ENCODE measurements around the gene IGF2.

IGF2 gene

GRCh38 chr11:2116680-2117079, 22.5 kb downstream of the IGF2 start:
- Histone ChIP-seq H3K27ac (no peak overlapping the region), H3K9me3 (peaks cover 0 to 17% (median 6%) of the 10 kb centered on the region in 3 donors), H3K4me3 (no peak overlapping the region), H3K36me3 (no peaks in the 10 kb centered on the region), H3K27me3 (peaks cover 0 to 36% of the 10 kb centered on the region in 2 donors), H3K4me1 (no peaks in the 10 kb centered on the region)
- intact Hi-C loops (cut with DNase I; ENCODE audit: low total_unique reads): no loop called here
- TF ChIP-seq, protein P1, sequence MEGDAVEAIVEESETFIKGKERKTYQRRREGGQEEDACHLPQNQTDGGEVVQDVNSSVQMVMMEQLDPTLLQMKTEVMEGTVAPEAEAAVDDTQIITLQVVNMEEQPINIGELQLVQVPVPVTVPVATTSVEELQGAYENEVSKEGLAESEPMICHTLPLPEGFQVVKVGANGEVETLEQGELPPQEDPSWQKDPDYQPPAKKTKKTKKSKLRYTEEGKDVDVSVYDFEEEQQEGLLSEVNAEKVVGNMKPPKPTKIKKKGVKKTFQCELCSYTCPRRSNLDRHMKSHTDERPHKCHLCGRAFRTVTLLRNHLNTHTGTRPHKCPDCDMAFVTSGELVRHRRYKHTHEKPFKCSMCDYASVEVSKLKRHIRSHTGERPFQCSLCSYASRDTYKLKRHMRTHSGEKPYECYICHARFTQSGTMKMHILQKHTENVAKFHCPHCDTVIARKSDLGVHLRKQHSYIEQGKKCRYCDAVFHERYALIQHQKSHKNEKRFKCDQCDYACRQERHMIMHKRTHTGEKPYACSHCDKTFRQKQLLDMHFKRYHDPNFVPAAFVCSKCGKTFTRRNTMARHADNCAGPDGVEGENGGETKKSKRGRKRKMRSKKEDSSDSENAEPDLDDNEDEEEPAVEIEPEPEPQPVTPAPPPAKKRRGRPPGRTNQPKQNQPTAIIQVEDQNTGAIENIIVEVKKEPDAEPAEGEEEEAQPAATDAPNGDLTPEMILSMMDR (IDR thresholded peaks at IDR 0.05): no peak
- DNase-seq: no peak

GRCh38 chr11:2115308-2115707, 23.9 kb downstream of the IGF2 start:
- no peak for DNase-seq
- H3K4me1 ChIP-seq: no peaks in the 10 kb centered on the region
- TF ChIP-seq, protein P1 (IDR thresholded peaks at IDR 0.05): no peak
- no peak overlapping the region for H3K4me3 ChIP-seq
- peaks cover 0 to 17% (median 6%) of the 10 kb centered on the region in 3 donors for H3K9me3 ChIP-seq
- intact Hi-C loops (cut with DNase I; ENCODE audit: low total_unique reads): no loop called here
- peaks cover 0 to 22% of the 10 kb centered on the region in 2 donors for H3K27me3 ChIP-seq
- H3K27ac ChIP-seq: no peak overlapping the region
- no peaks in the 10 kb centered on the region for H3K36me3 ChIP-seq

DNA sequence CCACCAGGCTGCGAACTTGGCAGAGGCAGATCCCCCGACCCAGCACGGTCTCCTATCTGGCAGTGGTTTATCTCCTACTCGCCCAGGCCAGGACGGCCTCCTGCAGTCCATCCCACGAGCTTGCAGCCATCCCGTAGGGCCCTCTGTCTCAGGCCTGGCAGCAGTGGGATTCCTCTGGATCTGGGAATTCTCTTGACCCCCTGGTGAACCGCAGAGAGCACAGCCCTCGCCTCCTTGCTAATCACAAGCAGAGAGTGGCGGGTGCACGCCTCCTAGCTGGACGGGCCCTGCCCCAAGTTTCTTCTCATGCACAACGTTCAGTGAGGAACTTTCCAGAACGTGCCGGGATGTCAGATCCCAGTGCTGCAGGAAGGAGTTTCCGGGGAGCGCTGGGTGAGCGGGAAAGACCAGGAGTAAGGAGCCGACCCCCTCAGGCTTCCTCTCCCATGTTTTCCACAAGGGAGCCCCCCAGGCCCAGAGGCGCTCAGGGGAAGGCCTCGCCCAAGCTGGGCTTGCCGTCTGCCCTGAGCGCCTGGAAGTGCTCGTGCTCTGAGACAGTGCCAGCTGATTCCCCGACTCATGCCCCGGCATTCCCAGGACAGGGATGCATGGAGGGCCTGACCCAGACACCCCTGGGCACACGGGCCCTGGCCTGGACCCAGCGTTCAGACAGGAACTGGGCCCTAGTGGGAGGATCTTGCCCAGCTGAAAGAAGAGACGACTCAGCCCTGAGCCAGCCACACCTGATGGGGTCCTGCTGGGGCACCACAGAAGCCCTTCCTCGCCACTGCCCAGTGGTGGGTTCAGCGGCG, 24.6 kb downstream of the IGF2 start:
- no peak overlapping the region for H3K27ac ChIP-seq
- no peaks in the 10 kb centered on the region for H3K36me3 ChIP-seq
- TF ChIP-seq, protein P1 (IDR thresholded peaks at IDR 0.05): no peak
- peaks cover 0 to 17% (median 6%) of the 10 kb centered on the region in 3 donors for H3K9me3 ChIP-seq
- intact Hi-C loops (cut with DNase I; ENCODE audit: low total_unique reads): no loop called here
- no peaks in the 10 kb centered on the region for H3K4me1 ChIP-seq
- no peak for DNase-seq
- peaks cover 0 to 16% of the 10 kb centered on the region in 2 donors for H3K27me3 ChIP-seq
- no peak overlapping the region for H3K4me3 ChIP-seq

DNA sequence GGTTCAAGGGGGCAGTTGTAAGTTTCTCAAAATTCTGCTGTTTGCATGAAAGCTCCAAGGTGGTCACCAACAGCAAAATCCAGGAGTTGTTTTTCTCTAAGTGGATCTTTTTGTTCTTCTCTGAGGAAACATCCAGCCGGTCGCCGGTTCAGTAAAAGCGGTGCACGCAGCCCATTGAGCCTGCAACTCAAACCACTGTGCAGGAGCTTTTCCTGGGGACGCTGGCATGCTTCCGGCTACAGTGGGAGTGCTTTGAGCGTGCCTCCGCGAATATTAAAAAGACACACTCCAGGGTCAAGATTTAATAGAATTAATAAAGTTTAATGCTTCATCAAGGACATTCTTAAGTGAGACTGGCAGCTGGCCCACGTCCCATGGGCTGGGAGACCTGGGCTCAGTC, 25.4 kb downstream of the IGF2 start:
- Histone ChIP-seq H3K4me3 (no peak overlapping the region), H3K27ac (no peak overlapping the region), H3K4me1 (no peaks in the 10 kb centered on the region), H3K36me3 (no peaks in the 10 kb centered on the region), H3K9me3 (peaks cover 0 to 17% (median 6%) of the 10 kb centered on the region in 3 donors), H3K27me3 (peaks cover 0 to 21% of the 10 kb centered on the region in 2 donors)
- TF ChIP-seq, protein P1 (IDR thresholded peaks at IDR 0.05): no peak
- no peak for DNase-seq
- intact Hi-C loops (cut with DNase I; ENCODE audit: low total_unique reads): no loop called here

GRCh38 chr11:2110521-2110920, 28.7 kb downstream of the IGF2 start:
- TF ChIP-seq, protein P1 (IDR thresholded peaks at IDR 0.05): no peak
- Histone ChIP-seq H3K4me3 (no peak overlapping the region), H3K27ac (no peak overlapping the region), H3K9me3 (no peaks in the 10 kb centered on the region), H3K4me1 (no peaks in the 10 kb centered on the region), H3K27me3 (peaks cover 0 to 34% of the 10 kb centered on the region in 2 donors), H3K36me3 (no peaks in the 10 kb centered on the region)
- intact Hi-C loops (cut with DNase I; ENCODE audit: low total_unique reads): no loop called here
- no peak for DNase-seq
